GM21367 (cell line): ENCODE measurements around the gene TBC1D7.

Experiments used
- ATAC-seq: cut with Tn5 transposase; IDR thresholded peaks from one replicate; pipeline ENCODE4 v1.9.1; 2021; ENCODE audit not compliant: unreplicated experiment

Gene TBC1D7

DNA sequence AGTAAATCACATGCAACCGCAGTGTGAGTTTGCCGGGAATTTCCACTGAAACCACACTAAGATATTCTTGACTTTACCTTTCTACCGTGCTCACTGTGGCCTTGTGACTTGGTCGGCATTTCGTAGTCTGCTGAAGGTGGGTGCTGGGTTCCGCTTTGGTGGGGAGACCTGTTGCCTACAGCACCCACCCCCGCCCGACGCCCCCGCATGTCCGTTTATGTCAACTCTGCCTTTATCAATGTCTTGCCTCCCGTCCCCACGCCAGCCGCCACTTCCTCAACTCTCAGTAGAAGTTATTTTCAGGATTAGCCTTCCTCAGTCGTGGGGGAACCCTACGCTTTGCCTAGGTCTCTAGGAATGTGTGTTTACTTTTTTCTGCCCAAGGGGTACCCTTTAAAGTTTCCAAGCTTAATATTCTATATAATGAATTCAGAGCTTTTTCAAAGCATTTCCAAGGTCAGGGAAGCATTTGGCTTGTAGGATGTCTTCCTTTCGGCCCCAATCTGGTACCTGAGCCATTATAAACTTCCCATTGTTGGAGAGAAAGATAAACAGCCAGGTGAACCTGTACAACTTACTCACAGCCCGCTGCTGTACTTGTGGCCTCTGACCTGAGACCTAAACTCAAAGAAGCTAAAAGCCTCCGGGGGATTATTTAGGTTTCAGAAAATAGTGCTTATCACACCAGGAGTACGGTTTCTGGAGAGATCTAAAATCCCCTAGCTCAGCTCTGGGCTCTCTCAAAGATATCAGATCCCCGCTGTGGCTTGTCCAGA, 54.2 kb downstream of the TBC1D7 start:
- peak; percentile 26 for ATAC-seq

DNA sequence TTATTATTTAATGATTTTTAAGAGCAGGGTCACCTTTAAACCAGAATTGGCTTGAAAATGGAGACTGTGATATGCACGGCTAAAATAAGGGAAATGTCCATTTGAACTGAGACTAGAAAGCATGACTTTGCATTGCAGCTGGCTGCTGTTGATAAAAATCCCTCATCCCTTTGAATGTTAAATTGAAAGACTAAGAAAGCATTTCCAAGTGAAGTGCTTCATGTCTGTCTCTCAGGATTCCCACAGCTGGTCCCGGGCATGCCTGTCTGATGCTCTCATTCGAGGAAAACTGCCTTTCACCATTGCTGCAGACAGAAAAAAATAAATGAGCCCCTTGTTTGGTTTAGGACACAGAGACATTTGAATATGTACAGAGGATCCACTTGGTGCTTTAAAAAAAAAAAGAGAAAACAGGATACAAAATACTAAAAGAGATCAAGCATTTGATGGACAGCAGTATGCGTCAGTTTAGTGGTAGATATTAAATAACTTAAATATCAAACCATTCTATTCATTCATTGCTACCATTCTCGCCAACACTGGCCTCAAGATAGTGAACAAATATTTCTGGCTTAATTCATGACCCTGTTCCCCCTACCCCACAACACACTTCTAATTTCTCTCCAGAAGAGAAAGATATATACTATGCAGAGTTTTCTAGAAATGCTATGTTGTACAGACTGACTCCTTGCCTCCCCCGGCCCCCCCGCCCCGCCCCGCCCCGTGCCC, 55.0 kb downstream of the TBC1D7 start:
- no peak for ATAC-seq

DNA sequence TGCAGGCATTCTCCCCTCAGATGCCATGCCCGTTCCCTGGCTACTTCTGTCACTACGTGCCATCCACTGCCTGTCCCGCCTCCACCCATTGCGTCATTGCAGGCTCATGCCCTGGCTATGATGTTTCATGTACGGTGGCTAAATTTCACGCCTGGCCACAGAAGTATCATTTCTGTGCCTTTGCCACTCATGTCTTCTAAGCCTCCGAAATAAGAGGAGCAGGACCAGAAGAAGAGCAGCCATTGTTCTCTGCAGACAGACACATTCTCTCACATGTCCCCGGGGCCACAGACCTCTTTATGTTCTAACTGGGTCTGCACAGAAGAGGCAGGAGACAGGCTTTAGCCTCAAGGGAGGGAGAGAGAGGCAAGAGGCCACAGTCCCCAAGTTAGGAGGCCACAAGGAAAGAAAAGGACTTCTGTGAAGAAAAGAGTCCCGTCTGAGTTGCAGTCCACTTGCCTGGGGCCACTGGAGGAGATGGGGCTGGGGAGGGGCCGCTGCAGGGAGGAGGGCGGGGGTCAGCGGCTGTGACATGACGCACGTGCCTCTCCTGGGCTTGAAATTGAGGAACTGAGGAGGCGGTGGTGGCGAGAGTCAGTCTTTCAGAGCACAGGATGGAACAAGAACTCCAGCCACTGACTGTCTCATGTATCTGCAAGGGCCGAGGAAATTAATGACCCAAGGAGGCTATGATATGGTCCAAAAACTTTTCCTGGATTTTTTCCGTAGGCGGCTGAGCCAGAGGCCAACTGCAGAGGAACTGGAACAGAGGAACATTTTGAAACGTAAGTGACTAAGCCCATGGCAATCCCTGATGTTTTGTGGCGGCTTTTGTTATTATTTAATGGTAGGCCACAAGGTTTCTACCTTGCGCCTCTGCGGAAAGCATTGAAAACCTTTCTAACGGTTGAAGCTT, 55.9 kb downstream of the TBC1D7 start:
- peak; percentile 60 for ATAC-seq

DNA sequence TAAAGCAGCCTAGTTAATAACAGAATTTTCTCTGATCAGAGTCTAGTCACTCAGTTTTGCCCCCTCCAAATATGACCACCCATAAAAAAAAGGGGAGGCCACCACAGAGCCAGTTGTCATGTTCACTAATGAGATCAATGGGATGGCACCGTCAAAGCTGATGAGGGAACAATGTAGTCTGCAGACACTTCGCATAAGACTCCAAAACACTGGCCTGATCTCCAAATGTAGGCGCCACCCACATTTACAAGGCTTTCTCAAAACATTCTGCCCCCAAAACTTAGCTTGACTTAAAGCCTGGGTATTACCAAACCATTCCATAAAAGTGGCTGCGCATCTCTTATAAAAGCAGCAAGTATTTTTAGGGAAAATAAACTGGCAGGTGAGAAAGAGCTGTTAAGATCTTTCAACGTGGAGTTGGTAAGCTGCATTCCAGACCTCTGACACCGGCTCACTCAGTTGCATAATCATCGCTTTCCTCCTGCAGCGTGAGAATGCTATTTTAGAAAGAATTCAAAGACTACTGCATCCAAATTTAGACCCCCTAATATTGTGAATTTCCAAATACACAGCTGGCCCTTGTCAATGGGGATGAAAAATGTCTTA, 59.3 kb downstream of the TBC1D7 start:
- no peak for ATAC-seq

DNA sequence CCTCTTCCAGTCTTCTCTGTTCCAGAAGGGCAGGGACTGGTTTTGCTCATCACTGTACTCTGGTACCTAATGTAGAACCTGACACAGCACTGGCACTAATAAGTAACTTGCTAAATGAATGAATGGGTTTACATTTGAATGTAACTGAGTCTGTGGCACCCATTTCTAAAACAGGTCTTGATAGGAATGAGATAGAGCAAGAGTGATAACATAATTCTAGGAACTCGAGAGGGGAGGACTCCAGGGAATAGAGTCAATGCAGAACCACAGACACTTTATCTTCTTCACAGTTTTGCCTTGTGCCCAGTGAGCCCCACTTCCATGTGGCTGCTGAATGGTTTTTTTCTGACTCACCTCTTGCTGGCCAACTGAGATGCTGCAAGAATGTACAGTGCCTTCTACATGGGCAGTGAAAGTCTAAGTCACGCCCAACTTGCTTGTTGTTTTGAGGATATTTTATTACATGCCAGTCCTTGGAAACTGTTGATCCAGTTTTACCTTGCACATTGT, 61.1 kb downstream of the TBC1D7 start:
- ATAC-seq, result no peak

DNA sequence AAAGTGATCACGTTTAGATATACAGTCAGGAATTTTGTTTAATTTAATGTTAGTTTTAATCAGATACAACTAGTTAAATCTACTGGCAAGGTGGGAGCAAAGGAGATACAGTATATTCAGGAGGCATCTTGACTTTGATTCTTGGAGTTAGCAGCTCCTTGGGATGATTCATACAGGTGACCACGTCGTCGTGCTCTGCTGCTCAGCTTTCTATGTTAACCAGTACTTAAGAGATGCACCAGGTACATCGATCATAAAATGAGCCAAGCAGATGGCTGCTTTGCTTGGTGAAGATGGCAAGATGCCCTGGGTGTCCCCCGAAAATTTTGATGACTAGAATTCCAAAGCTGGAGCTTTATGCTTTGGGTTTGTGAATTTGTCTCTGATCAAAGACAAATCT, 64.7 kb downstream of the TBC1D7 start:
- no peak for ATAC-seq

DNA sequence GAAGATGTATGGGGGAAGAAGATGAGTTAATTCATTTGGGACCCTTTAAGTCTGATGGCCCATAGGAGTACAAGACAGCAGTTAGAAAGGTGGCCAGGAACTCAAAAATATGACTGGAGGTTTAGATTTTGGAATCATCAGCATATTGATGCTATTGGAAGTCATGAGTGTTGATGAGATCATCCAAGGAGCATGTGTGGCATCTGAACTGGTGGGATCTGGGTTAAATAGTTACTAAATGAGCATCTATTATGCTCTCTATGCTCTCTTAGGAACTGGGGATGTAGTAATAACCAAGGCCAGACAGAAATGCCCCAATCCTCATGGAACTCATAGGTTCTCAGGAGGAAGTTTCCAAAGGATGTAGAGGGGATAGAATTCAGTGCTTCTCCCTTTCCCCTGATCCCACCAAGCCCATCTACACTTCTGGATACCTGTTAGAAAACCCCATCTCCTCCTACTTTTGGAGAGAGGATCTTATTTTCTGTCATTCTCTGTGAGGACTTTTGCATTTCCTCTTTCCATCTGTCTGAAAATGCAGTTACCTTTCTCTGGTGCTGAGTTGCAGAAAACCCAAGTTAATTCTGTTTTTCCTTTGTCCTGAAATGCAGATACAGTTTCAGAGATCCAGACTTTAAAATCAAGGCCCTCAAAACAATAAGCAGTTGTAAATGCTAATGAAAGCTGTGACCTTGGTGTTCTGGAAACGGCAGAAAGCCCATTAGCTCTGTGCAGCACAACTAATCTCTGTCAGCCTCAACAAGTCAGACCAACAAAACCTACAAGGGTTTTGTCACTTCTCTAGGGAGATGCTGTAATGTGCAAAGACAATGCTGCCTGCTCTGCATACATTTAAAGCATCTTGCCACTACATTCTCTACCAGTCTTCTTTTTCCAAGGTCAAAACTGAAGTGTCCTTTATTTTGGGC, 65.8 kb downstream of the TBC1D7 start:
- no peak for ATAC-seq

DNA sequence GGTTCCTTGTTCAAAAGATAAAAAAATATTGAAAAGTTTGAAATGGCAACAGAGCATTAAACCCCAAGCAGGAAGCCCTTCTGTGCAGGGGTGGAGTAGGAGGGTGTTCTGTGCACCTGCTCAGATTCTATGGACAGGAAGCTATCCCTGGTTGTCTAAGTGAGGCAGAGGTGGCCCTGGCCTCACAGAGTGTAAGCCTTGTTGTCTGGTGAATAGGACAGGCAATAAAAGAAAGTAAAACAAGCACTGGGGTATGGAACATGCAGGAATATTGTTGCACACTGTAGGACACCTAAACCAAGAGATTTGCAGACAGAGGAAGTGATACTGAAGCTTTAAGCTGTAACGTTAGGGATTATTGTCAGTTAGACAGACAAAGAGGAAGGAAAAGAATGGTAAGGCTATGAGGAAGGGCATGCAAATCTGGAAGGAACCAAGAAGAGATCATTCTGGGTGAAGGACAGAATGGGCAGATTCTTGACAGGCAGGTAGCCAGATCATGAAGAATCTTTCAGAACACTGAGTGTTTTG, 66.8 kb downstream of the TBC1D7 start:
- peak; percentile 66 for ATAC-seq

DNA sequence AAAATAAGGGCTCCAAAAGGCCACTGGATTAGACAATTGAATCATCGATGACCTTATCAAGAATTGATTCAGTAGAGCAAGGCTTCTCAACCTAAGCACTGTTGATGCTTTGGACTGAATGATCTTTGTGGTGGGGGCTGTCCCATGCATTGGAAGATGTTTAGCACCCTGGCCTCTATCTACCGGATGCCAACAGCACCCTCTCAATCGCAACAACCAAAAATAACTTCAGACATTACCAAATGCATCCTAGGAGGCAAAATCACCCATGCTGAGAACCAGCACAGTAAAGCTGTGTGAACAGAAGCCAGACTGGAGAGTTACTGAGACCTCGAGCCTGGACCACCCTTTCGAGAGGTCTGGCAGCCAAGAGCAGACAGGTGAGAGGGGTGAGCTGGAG, 67.5 kb downstream of the TBC1D7 start:
- no peak for ATAC-seq

DNA sequence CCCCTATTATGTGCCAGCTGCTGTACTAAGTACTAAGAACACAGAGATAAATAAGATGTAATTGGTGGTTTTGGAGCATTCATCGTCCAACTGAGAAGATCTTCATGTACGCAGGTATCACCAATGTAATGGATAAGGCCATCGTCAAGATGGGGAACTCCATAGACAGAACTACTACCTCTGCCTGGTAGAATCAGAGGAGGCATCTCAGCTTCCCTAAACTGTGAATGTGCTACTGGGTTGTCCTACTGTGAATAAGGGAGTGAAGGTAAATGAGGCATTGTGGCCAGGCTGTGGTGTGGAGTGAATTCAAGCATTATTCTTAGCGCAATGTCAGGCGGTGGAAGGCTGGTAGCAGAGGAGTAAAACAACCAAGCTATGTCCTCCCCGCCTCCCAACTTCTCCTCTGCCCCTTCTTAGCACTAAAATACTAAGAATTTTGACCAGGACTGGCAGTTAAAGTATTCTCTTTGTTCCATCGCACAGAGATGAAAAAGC, 68.2 kb downstream of the TBC1D7 start:
- no peak for ATAC-seq

DNA sequence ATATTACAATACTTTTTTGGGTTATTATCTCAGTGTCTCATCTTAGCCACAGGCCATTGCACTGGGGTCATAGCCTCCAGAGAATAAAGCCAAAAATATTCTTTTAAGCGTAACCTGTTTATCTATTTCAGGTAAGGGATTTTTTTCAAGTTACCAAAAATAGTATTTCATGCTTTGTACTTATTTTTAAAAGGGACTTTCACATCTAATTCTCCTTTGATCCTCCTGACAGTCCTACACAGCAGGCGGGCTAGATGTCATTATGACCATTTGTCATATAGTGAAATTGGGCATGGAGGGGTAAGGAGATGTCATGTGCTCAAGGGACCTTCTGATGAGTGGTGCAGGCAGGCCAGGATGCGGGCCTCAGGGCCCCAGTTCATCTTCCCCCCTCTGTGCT, 68.9 kb downstream of the TBC1D7 start:
- no peak for ATAC-seq

DNA sequence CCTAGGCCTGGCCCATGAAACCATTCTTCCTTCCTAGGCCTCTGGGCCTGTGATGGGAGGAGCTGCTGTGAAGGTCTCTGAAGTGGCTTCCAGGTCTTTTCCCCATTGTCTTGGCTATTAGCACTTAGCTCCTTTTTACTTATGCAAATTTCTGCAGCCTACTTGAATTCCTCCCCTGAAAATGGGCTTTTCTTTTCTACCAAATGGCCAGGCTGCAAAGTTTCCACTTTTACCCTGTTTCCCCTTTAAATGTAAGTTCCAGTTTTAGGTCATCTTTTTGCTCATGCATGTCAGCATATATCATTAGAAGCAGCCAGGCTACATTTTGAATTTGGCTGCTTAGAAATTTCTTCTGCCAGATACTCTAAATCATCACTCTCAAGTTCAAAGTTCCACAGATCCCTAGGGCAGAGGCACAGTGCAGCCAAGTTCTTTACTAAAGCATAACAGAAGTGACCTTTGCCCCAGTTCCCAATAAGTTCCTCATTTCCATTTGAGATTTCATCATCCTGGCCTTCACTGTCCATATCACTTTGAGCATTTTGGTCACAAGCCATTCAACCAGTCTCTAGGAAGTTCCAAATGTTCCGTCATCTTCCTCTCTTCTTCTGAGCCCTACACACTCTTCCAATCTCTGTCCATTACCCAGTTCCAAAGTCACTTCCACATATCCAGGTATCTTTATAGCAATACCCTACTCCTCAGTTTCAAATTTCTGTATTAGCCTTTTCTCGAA, 71.9 kb downstream of the TBC1D7 start:
- no peak for ATAC-seq
